Testis (tissue), 3 donors: ENCODE measurements around the gene EEFSEC. TPM values are rescaled to one million over a fixed set of nuclear protein-coding genes. Genes with fewer than 3 reads are reported as not detected.
A peak's percentile ranks its signal among the peaks of the same experiment; 100 is the strongest.

Experiments
- DNase-seq: peaks from one replicate; pipeline ENCODE4 v3.0.0-alpha.2; 2019
- H3K27ac ChIP-seq, 2 donors: fragments of 200-600 bp; sonication (generic); one replicate each; pipeline ENCODE4 v1.5.1; 2019
- H3K27me3 ChIP-seq: fragments of 200-600 bp; sonication (generic); one replicate; pipeline ENCODE4 v1.5.1; 2019
- H3K36me3 ChIP-seq: fragments of 200-600 bp; sonication (generic); one replicate; pipeline ENCODE4 v1.5.1; 2017; ENCODE audit warnings: low read depth; ENCODE audit errors: missing control alignments
- H3K4me1 ChIP-seq: fragments of 200-600 bp; sonication (generic); one replicate; pipeline ENCODE4 v1.5.1; 2019
- H3K4me3 ChIP-seq, 2 donors: fragments of 200-600 bp; sonication (generic); one replicate each; pipeline ENCODE4 v1.5.1; 2017 to 2019
- H3K9me3 ChIP-seq: fragments of 200-600 bp; sonication (generic); one replicate; pipeline ENCODE4 v1.5.1; 2017
- CTCF ChIP-seq, 3 experiments: fragments of 450-650 bp in 2 of 3; fragments of 200-600 bp in 1 of 3; sonication (generic) in 1 of 3; IDR thresholded peaks; one replicate each; pipeline ENCODE4 v1.5.1; 2016 to 2019; ENCODE audit warnings: antibody characterized with exemption in 3 of 3, mild to moderate bottlenecking in 2 of 3, moderate library complexity in 1 of 3
- POLR2A ChIP-seq: fragments of 450-650 bp; IDR thresholded peaks from one replicate; pipeline ENCODE4 v1.6.1; 2017; ENCODE audit warnings: antibody characterized with exemption, mild to moderate bottlenecking, moderate library complexity
- whole genome bisulfite sequencing, 2 donors: methylation state at CpG; one replicate each; pipeline ENCODE4 v1.1.5; 2018; 5-methylcytosine and 5-hydroxymethylcytosine counted together
- intact Hi-C: fragments of 100-400 bp; cut with DNase I; formaldehyde crosslinking; loops from one replicate; pipeline ENCODE4 v1.15.1; 2023; ENCODE audit warnings: low total_unique reads
- polyA plus RNA-seq: library from polyadenylated mRNA; stranded (reverse); fragments of 350-450 nt; fragmentation: Illumina TruSeq; extraction: RNeasy Lipid Tissue Mini Kit (QIAGEN cat#74804); gene quantifications from one replicate; pipeline ENCODE4 v1.2.3, GENCODE V29; 2014; ENCODE audit warnings: low read depth, low replicate concordance; ENCODE audit not compliant: insufficient read depth
- total RNA-seq, 2 donors: library from RNA; depleted of rRNA; stranded (reverse); fragments of >200 nt; gene quantifications; one replicate each; pipeline ENCODE4 v1.2.3, GENCODE V29; 2016

Gene EEFSEC
- total and polyA plus RNA-seq, 3 donors from 2014 or later: 35.4 to 40.3 (median 35.4) TPM

- no peak overlapping the region for H3K27ac ChIP-seq
- no peaks in the 10 kb centered on the region for H3K27me3 ChIP-seq
- no peak overlapping the region for H3K4me3 ChIP-seq
- TF ChIP-seq POLR2A (no peak), CTCF (IDR thresholded peaks at IDR 0.05) (no peak)
- no peaks in the 10 kb centered on the region for H3K36me3 ChIP-seq
- no peak for DNase-seq
- intact Hi-C loops: no loop called here
- WGBS, 2 donors: 94 to 96% methylated on average over 1 of the region's 1 CpG
- H3K9me3 ChIP-seq: no peaks in the 10 kb centered on the region
- H3K4me1 ChIP-seq: peaks cover 8% of the 10 kb centered on the region
These were observed 48.0 kb downstream of the EEFSEC start for GRCh38 chr3:128201158-128201755.

DNA sequence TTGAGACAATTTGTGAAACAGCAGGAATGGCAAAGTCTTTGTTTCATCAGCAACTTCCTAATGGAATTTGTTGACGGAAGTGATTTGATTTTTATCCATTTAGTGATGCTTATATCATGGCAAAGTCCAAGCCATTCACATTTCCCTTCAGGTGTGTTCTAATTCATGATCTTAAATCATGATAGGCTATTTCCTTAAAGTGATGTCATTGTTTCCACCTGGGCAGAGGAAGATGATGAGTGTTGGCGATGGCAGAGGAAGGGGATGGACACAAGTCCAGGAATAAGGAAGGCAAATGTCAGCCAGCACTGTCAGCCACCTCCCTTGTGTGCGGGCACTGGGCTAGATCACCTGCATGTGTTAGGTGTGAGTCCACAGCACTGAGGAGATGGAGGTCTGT lies 49.9 kb downstream of the EEFSEC start:
- no peaks in the 10 kb centered on the region for H3K36me3 ChIP-seq
- peaks cover 13% of the 10 kb centered on the region for H3K4me1 ChIP-seq
- TF ChIP-seq CTCF (IDR thresholded peaks at IDR 0.05): no peak
- TF ChIP-seq POLR2A: no peak
- intact Hi-C loops: no loop called here
- no peaks in the 10 kb centered on the region for H3K9me3 ChIP-seq
- 95 to 100% methylated on average over 3 of the region's 3 CpGs for WGBS, 2 donors
- DNase-seq: no peak
- no peak overlapping the region for H3K4me3 ChIP-seq
- H3K27me3 ChIP-seq: no peaks in the 10 kb centered on the region
- no peak overlapping the region for H3K27ac ChIP-seq

DNA sequence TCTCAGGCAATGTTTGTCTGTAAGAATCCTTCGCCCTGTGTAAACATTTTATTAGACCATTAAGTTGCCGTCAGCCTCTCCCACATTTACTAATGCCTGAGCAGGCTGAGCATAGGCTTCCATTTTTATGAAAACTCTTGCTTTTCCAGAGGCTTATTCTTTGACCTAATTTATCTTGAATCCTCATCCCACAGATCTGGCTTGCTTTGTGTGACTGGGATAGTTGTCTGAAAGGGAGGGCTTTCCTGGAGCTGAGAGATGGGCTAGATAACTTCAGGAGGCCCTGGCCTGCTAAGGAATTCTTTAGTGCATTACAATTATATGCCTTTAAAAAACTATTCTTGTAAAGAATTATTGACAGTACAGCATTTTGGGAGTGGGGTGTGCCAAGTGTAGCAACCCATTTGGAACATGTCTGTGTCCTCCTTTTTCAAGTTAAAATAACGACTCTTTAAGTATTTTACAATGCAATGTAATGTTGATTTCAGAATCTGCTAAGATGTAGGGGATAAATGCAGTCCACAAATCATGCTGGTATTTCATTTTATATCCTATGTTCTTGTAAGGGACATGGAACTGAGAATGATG lies 52.4 kb downstream of the EEFSEC start:
- WGBS, 2 donors: 56 to 74% methylated on average over 3 of the region's 3 CpGs
- H3K9me3 ChIP-seq: no peaks in the 10 kb centered on the region

DNA sequence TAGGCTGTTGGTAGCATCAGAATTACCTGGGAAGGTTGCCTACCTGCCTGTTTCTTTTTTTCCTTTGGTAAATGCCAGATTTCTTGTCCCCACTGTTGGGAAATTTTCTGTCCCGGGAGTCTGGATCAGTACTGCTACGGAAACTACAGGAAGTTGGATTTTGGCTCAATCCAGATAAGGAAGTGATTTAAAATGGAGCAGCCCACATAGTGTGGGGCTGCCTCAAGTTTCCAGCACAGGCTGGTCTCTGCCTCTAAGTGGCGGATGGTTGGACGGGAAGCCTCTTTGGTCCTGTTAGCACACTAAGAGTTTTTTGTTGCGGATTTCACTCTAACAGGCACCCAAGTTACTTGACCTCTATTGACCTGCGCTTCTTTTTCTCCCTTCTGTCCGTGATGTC lies 54.7 kb downstream of the EEFSEC start:
- Histone ChIP-seq H3K4me3 (no peak overlapping the region), H3K4me1 (peaks cover 16% of the 10 kb centered on the region), H3K9me3 (no peaks in the 10 kb centered on the region), H3K27ac (peak overlapping the region in 1 of 2 donors; percentile 53), H3K27me3 (no peaks in the 10 kb centered on the region), H3K36me3 (no peaks in the 10 kb centered on the region)
- intact Hi-C loops: no loop called here
- TF ChIP-seq CTCF (IDR thresholded peaks at IDR 0.05) (no peak), POLR2A (no peak)
- 71 to 73% methylated on average over 7 of the region's 7 CpGs for WGBS, 2 donors
- DNase-seq: no peak

More for the DNA sequence above, 52.4 kb downstream of the EEFSEC start:
- intact Hi-C loops: no loop called here
- no peaks in the 10 kb centered on the region for H3K27me3 ChIP-seq
- peaks cover 14% of the 10 kb centered on the region for H3K4me1 ChIP-seq
- no peak for DNase-seq
- no peak overlapping the region for H3K4me3 ChIP-seq
- no peaks in the 10 kb centered on the region for H3K36me3 ChIP-seq
- H3K27ac ChIP-seq: no peak overlapping the region
- no peak for TF ChIP-seq POLR2A
- no peak for TF ChIP-seq CTCF (IDR thresholded peaks at IDR 0.05)

- H3K27ac ChIP-seq: no peak overlapping the region
- H3K4me3 ChIP-seq: no peak overlapping the region
- peaks cover 9% of the 10 kb centered on the region for H3K4me1 ChIP-seq
- H3K36me3 ChIP-seq: no peaks in the 10 kb centered on the region
- no peak for TF ChIP-seq CTCF (IDR thresholded peaks at IDR 0.05)
- H3K9me3 ChIP-seq: no peaks in the 10 kb centered on the region
- intact Hi-C loops: no loop called here
- no peaks in the 10 kb centered on the region for H3K27me3 ChIP-seq
- WGBS, 2 donors: 57 to 71% methylated on average over 3 of the region's 3 CpGs
- DNase-seq: no peak
These were observed 57.4 kb downstream of the EEFSEC start for GRCh38 chr3:128210711-128211110.
